GM12891 (cell line): ENCODE measurements around the gene SRSF3.
A peak's percentile ranks its signal among the peaks of the same experiment; 100 is the strongest.
"Not testable (repeated sequence)": the region's sequence is repeated elsewhere in the genome, so short reads cannot be mapped to it uniquely, and the experiment has no call there.

Experiments used
- DNase-seq: peaks from one replicate; pipeline ENCODE4 v3.0.0; 2011; ENCODE audit warnings: low spot score; ENCODE audit not compliant: insufficient read length
- FAIRE-seq: peaks from 2 replicates; lab custom pipeline; 2011; peaks lifted over from hg19 to GRCh38; lab: Jason Lieb, UNC
- PAX5 ChIP-seq: IDR thresholded peaks from 2 replicates; pipeline ENCODE4 v1.6.1; 2011; ENCODE audit warnings: low read length, moderate library complexity, mild to moderate bottlenecking; ENCODE audit not compliant: insufficient read depth, severe bottlenecking
- POLR2A ChIP-seq: IDR thresholded peaks from 2 replicates; pipeline ENCODE4 v1.6.1; 2011; ENCODE audit warnings: low read depth, low read length, control low read depth
- POLR2AphosphoS5 ChIP-seq: IDR thresholded peaks from 2 replicates; pipeline ENCODE4 v1.6.1; 2011; ENCODE audit warnings: low read depth, low read length, control low read depth
- POU2F2 ChIP-seq: IDR thresholded peaks from 2 replicates; pipeline ENCODE4 v1.6.1; 2011; ENCODE audit warnings: low read depth, mild to moderate bottlenecking, control low read depth, low read length, moderate library complexity
- SPI1 ChIP-seq: IDR thresholded peaks from 2 replicates; pipeline ENCODE4 v1.6.1; 2011; ENCODE audit warnings: low read depth, low read length, control low read depth
- TAF1 ChIP-seq: IDR thresholded peaks from 2 replicates; pipeline ENCODE4 v1.6.1; 2011; ENCODE audit warnings: low read depth, low read length, control low read depth

Gene SRSF3

GRCh38 chr6:36610041-36610955 is 16.1 kb downstream of the SRSF3 start:
- TF ChIP-seq SPI1 (no peak), POLR2A (no peak), PAX5 (no peak), POLR2AphosphoS5 (no peak; the same call in 1 of the 2 replicates)
- DNase-seq (no peak), FAIRE-seq (no peak)

GRCh38 chr6:36610956-36611336 is 16.8 kb downstream of the SRSF3 start:
- FAIRE-seq = no peak
- TF ChIP-seq SPI1 (no peak), TAF1 (no peak), POLR2AphosphoS5 (no peak), PAX5 (no peak), POU2F2 (no peak), POLR2A (no peak)
- no peak for DNase-seq

GRCh38 chr6:36611679-36612078 is 17.5 kb downstream of the SRSF3 start:
- FAIRE-seq, DNase-seq: not testable (repeated sequence)

- no peak for TF ChIP-seq SPI1
- TF ChIP-seq POU2F2 = no peak
- no peak for TF ChIP-seq POLR2AphosphoS5
- TF ChIP-seq PAX5 = no peak
- TF ChIP-seq TAF1 = no peak
- no peak for TF ChIP-seq POLR2A
- DNase-seq = no peak
- FAIRE-seq = no peak
These were observed 18.0 kb downstream of the SRSF3 start for GRCh38 chr6:36612101-36612625.

DNA sequence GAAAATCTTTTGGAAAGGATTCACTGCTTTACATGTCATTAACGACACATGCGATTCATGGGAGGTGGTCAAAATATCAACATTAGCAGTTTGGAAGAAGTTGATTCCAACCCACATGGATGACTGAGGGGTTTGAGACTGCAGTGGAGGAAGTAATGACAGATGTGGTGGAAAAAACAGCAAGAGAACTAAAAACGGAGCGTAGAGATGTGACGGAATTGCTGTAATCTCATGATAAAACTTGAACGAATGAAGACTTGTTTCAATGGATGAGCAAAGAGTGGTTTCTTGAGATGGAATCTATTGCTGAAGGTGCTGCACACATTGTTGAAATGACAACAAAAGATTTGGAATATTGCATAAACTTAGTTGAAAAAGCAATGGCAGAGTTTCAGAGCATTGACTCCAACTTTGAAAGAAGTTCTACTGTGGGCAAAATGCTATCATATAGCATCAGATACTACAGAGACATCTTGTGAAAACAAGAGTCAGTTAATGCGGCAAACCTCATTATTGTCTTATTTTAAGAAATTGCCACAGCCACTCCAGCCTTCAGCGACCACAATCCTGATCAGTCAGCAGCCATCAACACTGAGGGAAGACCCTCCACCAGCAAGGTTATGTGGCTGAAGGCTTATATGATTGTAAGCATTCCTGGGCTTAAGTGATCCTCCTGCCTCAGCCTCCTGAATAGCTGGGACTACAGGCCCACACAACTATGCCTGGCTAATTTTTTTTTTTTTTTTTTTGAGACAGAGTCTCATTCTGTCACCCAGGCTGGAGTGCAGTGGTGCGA is 19.2 kb downstream of the SRSF3 start:
- FAIRE-seq (no peak), DNase-seq (no peak)
- no peak for TF ChIP-seq POLR2AphosphoS5
- TF ChIP-seq POLR2A = no peak
- no peak for TF ChIP-seq SPI1
- TF ChIP-seq PAX5 = no peak
- no peak for TF ChIP-seq POU2F2
- no peak for TF ChIP-seq TAF1

DNA sequence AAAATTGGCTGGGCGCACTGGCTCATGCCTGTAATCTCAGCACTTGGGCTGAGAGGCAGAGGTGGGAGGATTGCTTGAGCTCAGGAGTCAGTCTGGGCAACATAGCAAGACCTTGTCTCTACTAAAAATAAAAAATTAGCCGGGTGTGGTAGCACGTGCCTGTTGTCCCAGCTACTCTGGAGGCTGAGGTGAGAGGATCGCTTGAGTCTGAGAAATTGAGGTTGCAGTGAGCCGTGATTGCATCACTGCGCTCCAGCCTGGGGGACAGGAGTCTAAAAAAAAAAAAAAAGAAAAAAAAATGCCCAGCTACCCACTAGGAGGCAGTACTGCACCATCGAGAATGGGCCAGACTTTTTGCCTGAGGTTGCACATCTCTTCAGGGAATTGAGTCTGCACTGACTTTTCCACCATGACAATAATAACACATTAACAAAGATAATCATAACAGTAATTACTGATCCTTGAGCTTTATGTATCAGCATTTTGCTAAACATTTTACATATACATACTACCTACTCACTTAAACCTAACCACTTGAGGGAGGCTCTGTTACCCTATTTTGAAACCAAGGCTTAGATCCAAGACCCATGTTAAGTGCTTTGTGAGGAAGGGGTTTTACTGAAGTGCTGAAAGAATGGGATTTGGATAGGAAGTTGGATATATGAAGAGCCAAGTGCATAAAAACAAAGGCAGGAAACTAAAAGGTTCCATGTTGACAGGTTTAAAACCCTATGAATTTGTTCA is 21.0 kb downstream of the SRSF3 start:
- TF ChIP-seq PAX5 (no peak), POLR2A (no peak), TAF1 (no peak), POU2F2 (no peak), POLR2AphosphoS5 (no peak), SPI1 (no peak)
- FAIRE-seq (peak; percentile 26), DNase-seq (no peak)

DNA sequence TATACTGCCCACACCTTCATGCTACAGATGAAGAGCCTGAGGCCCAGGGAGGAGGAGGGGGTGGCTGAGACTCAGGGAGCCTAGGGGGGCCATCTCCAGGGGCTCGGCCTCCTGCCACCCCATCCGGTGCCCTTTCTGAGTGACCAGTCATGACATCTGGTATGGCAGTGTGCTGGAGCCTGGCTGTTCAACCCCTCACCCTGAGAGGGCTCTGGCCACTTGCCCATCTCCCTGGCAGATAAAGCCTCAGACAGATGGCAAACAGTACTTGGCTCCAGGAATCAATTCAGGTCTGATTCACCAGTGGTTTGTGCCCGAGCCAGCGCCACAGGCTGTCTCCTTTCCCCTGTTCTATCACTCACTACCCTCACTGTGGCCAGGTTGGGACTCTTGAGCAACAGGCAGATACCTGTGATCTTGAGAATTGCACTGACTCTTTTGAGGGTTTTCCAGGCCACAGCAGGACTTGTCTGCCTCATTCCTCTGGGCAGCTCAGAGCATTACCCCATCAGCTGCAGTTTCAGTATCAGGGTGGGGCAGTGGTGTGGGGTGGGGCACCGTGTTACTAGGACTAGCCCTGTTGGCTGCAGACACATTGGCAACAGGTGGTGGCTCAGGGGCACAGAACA is 22.8 kb downstream of the SRSF3 start:
- no peak for DNase-seq
- peak; percentile 23 for FAIRE-seq

GRCh38 chr6:36618366-36619355 is 24.5 kb downstream of the SRSF3 start:
- no peak for FAIRE-seq
- no peak for DNase-seq
- peak; percentile 93 for TF ChIP-seq SPI1
- TF ChIP-seq TAF1 = no peak

More for the DNA sequence above, 22.8 kb downstream of the SRSF3 start:
- TF ChIP-seq TAF1 (no peak), POU2F2 (no peak), SPI1 (no peak), PAX5 (no peak), POLR2A (no peak), POLR2AphosphoS5 (no peak)

- FAIRE-seq = no peak
- no peak for TF ChIP-seq TAF1
- TF ChIP-seq POU2F2 = no peak
- no peak for TF ChIP-seq PAX5
- no peak for TF ChIP-seq SPI1
- TF ChIP-seq POLR2AphosphoS5 = no peak
- no peak for TF ChIP-seq POLR2A
These were observed 27.3 kb downstream of the SRSF3 start for GRCh38 chr6:36621371-36621855.

More at GRCh38 chr6:36621371-36621855, 27.3 kb downstream of the SRSF3 start:
- no peak for DNase-seq
